HL-60 (cell line): ENCODE measurements around the gene TPT1.

Source experiments
- DNase-seq, 2 experiments: peaks; one replicate each; pipeline ENCODE4 v3.0.0-alpha.2; 2010 to 2020; ENCODE audit warnings: low read depth in 1 of 2, low spot score in 1 of 2
- H3K27ac ChIP-seq: fragments of 250-450 bp; sonication (Bioruptor Pico); replicated peaks from 2 replicates; pipeline ENCODE4 v1.5.1; 2020; ENCODE audit warnings: mild to moderate bottlenecking, moderate library complexity
- H3K27me3 ChIP-seq: fragments of 250-450 bp; sonication (Bioruptor Pico); 2 replicates; pipeline ENCODE4 v1.5.1; 2021; ENCODE audit warnings: mild to moderate bottlenecking, moderate library complexity; ENCODE audit not compliant: insufficient read depth, poor library complexity, severe bottlenecking
- H3K4me3 ChIP-seq: replicated peaks from 2 replicates; pipeline ENCODE4 v1.5.1; 2011; ENCODE audit warnings: mild to moderate bottlenecking, control low read depth, low read length; ENCODE audit not compliant: insufficient read depth
- CTCF ChIP-seq: IDR thresholded peaks from one replicate; pipeline ENCODE4 v1.5.1; 2011; ENCODE audit warnings: low read length, control low read depth, inconsistent platforms; ENCODE audit not compliant: insufficient read depth
- GABPA ChIP-seq: IDR thresholded peaks from 2 replicates; pipeline ENCODE4 v1.6.1; 2012; ENCODE audit warnings: low read depth
- POLR2AphosphoS5 ChIP-seq: IDR thresholded peaks from 2 replicates; pipeline ENCODE4 v1.6.1; 2012; ENCODE audit warnings: low read depth
- REST ChIP-seq: IDR thresholded peaks from 2 replicates; pipeline ENCODE4 v1.6.1; 2012; ENCODE audit warnings: low read depth; ENCODE audit not compliant: insufficient replicate concordance
- SPI1 ChIP-seq: IDR thresholded peaks from 2 replicates; pipeline ENCODE4 v1.6.1; 2012; ENCODE audit warnings: low read depth, mild to moderate bottlenecking, borderline replicate concordance

Gene TPT1

GRCh38 chr13:45315520-45316167 is 25.3 kb downstream of the TPT1 start:
- TF ChIP-seq GABPA: no peak
- TF ChIP-seq CTCF: no peak
- no peak for TF ChIP-seq REST
- TF ChIP-seq POLR2AphosphoS5: no peak
- no peak for TF ChIP-seq SPI1
- Histone ChIP-seq H3K27ac (no peak overlapping the region), H3K4me3 (no peak overlapping the region), H3K27me3 (no peaks in the 10 kb centered on the region)
- DNase-seq: no peak

- TF ChIP-seq POLR2AphosphoS5 (no peak), SPI1 (no peak), CTCF (no peak), GABPA (no peak), REST (no peak)
- DNase-seq: no peak
- no peaks in the 10 kb centered on the region for H3K27me3 ChIP-seq
- H3K27ac ChIP-seq: no peak overlapping the region
- H3K4me3 ChIP-seq: no peak overlapping the region
Observed at GRCh38 chr13:45314822-45315221, 26.2 kb downstream of the TPT1 start.

GRCh38 chr13:45310341-45311131 is 30.4 kb downstream of the TPT1 start:
- Histone ChIP-seq H3K27ac (no peak overlapping the region), H3K4me3 (peak overlapping the region; percentile 42), H3K27me3 (no peaks in the 10 kb centered on the region)
- DNase-seq: no peak
- TF ChIP-seq POLR2AphosphoS5: no peak
- no peak for TF ChIP-seq CTCF
- TF ChIP-seq REST: no peak
- TF ChIP-seq GABPA: no peak
- no peak for TF ChIP-seq SPI1
